Loucy (cell line): ENCODE results near the gene SNCAIP.

ENCODE experiments used
- H2AFZ ChIP-seq: fragments of 200-600 bp; sonication (generic); 2 replicates; pipeline ENCODE4 v1.6.0; 2016; ENCODE audit warnings: antibody characterized with exemption, mild to moderate bottlenecking, low read length, moderate library complexity
- H3F3A ChIP-seq: fragments of 200-600 bp; 2 replicates; pipeline ENCODE4 v1.6.0; 2016; ENCODE audit warnings: antibody characterized with exemption, low read depth, mild to moderate bottlenecking
- H3K27me3 ChIP-seq: fragments of 200-600 bp; sonication (generic); 2 replicates; pipeline ENCODE4 v1.6.1; 2014; ENCODE audit warnings: low read length, mild to moderate bottlenecking; ENCODE audit not compliant: insufficient read depth, poor library complexity, severe bottlenecking
- H3K36me3 ChIP-seq: fragments of 200-600 bp; sonication (generic); 2 replicates; pipeline ENCODE4 v1.6.1; 2016; ENCODE audit warnings: low read length; ENCODE audit not compliant: insufficient read depth
- H3K4me1 ChIP-seq: fragments of 200-600 bp; sonication (generic); 2 replicates; pipeline ENCODE4 v1.5.1; 2014; ENCODE audit warnings: low read length, mild to moderate bottlenecking; ENCODE audit not compliant: insufficient read depth, poor library complexity, severe bottlenecking
- H3K4me2 ChIP-seq: fragments of 200-600 bp; sonication (generic); 2 replicates; pipeline ENCODE4 v1.6.0; 2014; ENCODE audit warnings: antibody characterized with exemption, low read length, low read depth, mild to moderate bottlenecking; ENCODE audit not compliant: poor library complexity, severe bottlenecking
- H3K4me3 ChIP-seq: fragments of 200-600 bp; sonication (generic); 2 replicates; pipeline ENCODE4 v1.5.1; 2014; ENCODE audit warnings: low read length, mild to moderate bottlenecking, mixed read lengths; ENCODE audit not compliant: poor library complexity, severe bottlenecking
- H3K79me2 ChIP-seq: fragments of 200-600 bp; sonication (generic); 2 replicates; pipeline ENCODE4 v1.6.1; 2014; ENCODE audit warnings: low read length; ENCODE audit not compliant: insufficient read depth
- H3K9ac ChIP-seq: fragments of 200-600 bp; sonication (generic); 2 replicates; pipeline ENCODE4 v1.6.0; 2014; ENCODE audit warnings: mild to moderate bottlenecking, low read depth, low read length, moderate library complexity; ENCODE audit not compliant: poor library complexity, severe bottlenecking
- H3K9me2 ChIP-seq: fragments of 200-600 bp; sonication (generic); replicated peaks from 2 replicates; pipeline ENCODE4 v1.6.1; 2016; ENCODE audit warnings: low read depth, low read length, mixed read lengths
- H3K9me3 ChIP-seq: fragments of 200-600 bp; sonication (generic); 2 replicates; pipeline ENCODE4 v1.6.1; 2014; ENCODE audit warnings: mild to moderate bottlenecking, antibody characterized with exemption, low read length, low read depth; ENCODE audit not compliant: insufficient read depth
- H4K20me1 ChIP-seq: fragments of 200-600 bp; sonication (generic); 2 replicates; pipeline ENCODE4 v1.6.0; 2014; ENCODE audit warnings: antibody characterized with exemption, low read length, mild to moderate bottlenecking; ENCODE audit not compliant: insufficient read depth, poor library complexity, severe bottlenecking
- EZH2phosphoT487 ChIP-seq: fragments of 200-600 bp; IDR thresholded peaks from 2 replicates; pipeline ENCODE4 v1.6.1; 2018; ENCODE audit warnings: antibody characterized with exemption, mild to moderate bottlenecking, moderate library complexity, borderline replicate concordance
- TF ChIP-seq, protein P1 (sequence below): fragments of 200-600 bp; sonication (generic); conservative IDR thresholded peaks from 2 replicates; pipeline ENCODE4 v1.5.1; 2014; ENCODE audit warnings: mild to moderate bottlenecking, antibody characterized with exemption, low read length

SNCAIP gene

DNA sequence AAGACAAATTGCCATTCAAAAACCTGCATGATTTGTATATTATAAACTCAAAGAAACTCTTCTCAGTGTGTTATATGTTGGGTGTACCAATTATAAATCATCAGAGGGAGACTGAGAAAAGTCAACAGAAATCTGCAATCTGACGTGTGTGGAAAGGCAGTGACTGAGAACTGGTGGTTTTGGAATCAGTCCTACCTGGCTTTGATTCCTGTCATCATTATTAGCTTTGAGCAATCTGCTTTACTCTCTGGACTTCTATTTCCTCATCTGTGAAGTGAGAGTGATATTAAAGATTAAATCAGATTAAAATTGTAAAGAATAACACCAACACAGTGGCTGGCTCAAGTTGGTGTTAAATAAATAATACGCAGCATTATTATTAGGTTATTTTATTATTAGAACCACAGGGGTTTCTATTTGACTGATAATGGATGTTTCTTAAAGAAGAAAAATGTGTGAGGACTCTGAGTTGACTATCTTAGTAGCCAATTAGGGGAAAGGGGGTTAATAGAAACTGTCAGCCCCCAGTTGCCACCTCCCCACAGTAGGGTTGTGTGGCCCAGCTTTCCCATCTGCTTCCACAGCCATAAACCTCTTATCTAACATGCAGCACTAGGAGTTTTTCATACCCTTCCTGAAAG is 59.6 kb downstream of the SNCAIP start:
- H3K4me2 ChIP-seq: no peak overlapping the region
- H3K4me1 ChIP-seq: no peaks in the 10 kb centered on the region
- no peaks in the 10 kb centered on the region for H3K36me3 ChIP-seq
- no peaks in the 10 kb centered on the region for H3K9me2 ChIP-seq
- TF ChIP-seq, protein P1, sequence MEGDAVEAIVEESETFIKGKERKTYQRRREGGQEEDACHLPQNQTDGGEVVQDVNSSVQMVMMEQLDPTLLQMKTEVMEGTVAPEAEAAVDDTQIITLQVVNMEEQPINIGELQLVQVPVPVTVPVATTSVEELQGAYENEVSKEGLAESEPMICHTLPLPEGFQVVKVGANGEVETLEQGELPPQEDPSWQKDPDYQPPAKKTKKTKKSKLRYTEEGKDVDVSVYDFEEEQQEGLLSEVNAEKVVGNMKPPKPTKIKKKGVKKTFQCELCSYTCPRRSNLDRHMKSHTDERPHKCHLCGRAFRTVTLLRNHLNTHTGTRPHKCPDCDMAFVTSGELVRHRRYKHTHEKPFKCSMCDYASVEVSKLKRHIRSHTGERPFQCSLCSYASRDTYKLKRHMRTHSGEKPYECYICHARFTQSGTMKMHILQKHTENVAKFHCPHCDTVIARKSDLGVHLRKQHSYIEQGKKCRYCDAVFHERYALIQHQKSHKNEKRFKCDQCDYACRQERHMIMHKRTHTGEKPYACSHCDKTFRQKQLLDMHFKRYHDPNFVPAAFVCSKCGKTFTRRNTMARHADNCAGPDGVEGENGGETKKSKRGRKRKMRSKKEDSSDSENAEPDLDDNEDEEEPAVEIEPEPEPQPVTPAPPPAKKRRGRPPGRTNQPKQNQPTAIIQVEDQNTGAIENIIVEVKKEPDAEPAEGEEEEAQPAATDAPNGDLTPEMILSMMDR: no peak
- TF ChIP-seq EZH2phosphoT487: no peak
- H2AFZ ChIP-seq: no peak overlapping the region
- no peaks in the 10 kb centered on the region for H4K20me1 ChIP-seq
- no peaks in the 10 kb centered on the region for H3K79me2 ChIP-seq
- no peaks in the 10 kb centered on the region for H3K27me3 ChIP-seq
- no peaks in the 10 kb centered on the region for H3K9me3 ChIP-seq
- no peaks in the 10 kb centered on the region for H3F3A ChIP-seq
- H3K4me3 ChIP-seq: no peak overlapping the region
- no peak overlapping the region for H3K9ac ChIP-seq

DNA sequence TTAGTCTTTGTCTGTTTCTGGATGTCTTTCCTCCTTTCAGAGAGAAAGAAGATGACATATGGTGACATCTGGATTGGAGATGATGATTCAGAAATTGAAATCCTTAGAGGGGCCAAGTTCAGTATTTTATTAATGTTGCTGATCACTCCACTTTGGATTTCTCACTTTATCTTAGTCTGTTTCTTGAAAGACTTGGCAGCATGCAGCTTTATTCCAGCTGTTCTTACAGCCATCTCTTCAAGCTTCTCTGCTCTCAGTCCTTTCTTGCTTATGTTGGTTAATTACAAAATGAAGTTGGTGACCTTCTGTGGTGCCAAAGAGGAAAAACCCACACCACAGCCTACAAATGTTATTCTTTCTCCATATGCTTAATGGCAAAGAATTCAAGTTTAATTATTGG is 62.1 kb downstream of the SNCAIP start:
- TF ChIP-seq EZH2phosphoT487: no peak
- TF ChIP-seq, protein P1: no peak
- Histone ChIP-seq H3K9ac (no peak overlapping the region), H3K4me2 (no peak overlapping the region)

DNA sequence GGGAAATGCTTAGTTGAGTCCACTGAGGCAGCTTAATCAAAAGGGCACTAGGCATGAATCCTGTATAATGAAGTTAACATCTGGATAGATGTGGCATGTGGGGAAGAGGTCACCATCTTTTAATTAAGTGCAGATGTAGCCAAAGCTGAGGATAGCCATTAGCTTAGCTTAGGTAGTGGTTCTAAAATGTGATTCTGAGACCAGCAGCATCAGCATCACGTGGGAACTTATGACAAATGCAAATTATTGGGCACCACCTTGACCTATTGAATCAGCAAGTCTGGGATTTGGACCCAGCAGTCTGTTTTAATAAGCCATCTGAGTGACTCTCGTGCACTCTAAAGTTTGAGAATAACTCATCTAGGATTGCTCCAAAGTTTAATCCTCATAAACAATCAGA is 63.8 kb downstream of the SNCAIP start:
- no peaks in the 10 kb centered on the region for H3K4me1 ChIP-seq
- H2AFZ ChIP-seq: no peak overlapping the region
- no peaks in the 10 kb centered on the region for H3K79me2 ChIP-seq
- H3K4me2 ChIP-seq: no peak overlapping the region
- H4K20me1 ChIP-seq: no peaks in the 10 kb centered on the region
- no peak overlapping the region for H3K4me3 ChIP-seq
- H3K27me3 ChIP-seq: no peaks in the 10 kb centered on the region
- no peak overlapping the region for H3K9ac ChIP-seq
- H3K9me2 ChIP-seq: no peaks in the 10 kb centered on the region
- no peak for TF ChIP-seq EZH2phosphoT487
- TF ChIP-seq, protein P1: no peak
- H3K36me3 ChIP-seq: no peaks in the 10 kb centered on the region
- H3F3A ChIP-seq: no peaks in the 10 kb centered on the region
- no peaks in the 10 kb centered on the region for H3K9me3 ChIP-seq

More for the DNA sequence above, 62.1 kb downstream of the SNCAIP start:
- Histone ChIP-seq H3K79me2 (no peaks in the 10 kb centered on the region), H2AFZ (no peak overlapping the region), H3K4me3 (no peak overlapping the region), H3K27me3 (no peaks in the 10 kb centered on the region), H4K20me1 (no peaks in the 10 kb centered on the region), H3K36me3 (no peaks in the 10 kb centered on the region), H3K9me2 (no peaks in the 10 kb centered on the region), H3K9me3 (no peaks in the 10 kb centered on the region), H3F3A (no peaks in the 10 kb centered on the region), H3K4me1 (no peaks in the 10 kb centered on the region)
